Measurements from ENCODE around the gene RNH1.
"Not testable (repeated sequence)": the region's sequence is repeated elsewhere in the genome, so short reads cannot be mapped to it uniquely, and the experiment has no call there.

The RNH1 gene

DNA sequence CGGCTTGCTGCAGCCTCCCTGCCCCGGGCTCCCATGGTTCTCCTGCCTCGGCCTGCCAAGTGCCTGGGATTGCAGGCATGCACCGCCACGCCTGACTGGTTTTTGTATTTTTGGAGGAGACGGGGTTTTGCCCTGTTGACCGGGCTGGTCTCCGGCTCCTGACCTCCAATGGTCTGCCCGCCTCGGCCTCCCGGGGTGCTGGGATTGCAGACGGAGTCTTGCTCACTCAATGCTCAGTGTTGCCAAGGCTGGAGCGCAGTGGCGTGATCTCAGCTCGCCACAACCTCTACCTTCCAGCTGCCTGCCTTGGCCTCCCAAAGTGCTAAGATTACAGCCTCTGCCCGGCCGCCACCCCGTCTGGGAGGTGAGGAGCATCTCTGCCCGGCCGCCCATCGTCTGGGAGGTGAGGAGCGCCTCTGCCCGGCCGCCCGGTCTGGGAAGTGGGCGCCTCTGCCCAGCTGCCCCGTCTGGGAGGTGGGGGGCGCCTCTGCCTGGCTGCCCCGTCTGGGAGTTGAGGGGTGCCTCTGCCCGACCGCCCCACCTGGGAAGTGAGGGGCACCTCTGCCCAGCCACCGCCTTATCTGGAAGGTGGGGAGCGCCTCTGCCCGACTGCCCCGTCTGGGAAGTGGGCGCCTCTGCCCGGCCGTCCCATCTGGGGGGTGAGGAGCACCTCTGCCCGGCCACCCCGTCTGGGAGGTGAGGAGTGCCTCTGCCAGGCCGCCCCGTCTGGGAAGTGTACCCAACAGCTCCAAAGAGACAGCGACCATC is 10.1 kb upstream of the RNH1 start:
- not testable (repeated sequence) for DNase-seq

DNA sequence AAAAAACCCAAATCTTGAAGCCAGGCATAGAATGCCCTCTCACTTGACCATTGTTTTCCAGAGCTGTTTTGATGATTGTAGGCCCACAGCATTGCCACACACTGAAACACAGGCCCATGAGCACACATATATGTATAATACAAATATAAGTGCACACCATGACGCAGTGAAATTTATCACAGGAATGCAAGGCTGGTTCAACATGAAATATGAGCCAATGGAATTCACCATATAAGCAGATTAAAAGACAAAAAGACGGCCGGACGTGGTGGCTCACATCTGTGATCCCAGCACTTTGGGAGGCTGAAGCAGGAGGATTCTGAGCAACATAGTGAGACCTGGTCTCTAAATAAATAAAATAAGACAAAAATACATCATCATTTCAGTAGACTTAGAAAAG is 9.4 kb upstream of the RNH1 start:
- no peak for DNase-seq

DNA sequence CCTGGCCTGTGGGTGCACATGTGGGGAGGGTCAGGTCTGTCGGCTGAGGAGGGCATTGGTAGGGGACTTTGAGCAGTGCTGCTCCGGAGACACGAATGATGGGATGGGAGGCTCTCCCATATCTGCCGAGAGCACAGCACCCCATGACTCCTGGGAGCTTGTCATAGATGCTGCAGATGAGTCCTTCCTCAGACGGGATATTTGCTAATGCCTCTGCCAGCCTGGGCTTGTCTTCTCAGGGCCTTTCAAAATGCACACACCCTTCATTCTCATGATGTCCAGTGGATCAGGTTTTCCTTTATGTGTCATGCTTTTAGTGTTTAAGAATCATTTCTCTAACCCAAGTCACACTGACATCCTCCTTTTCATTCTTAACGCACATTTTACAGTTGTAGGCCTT is 8.1 kb upstream of the RNH1 start:
- DNase-seq: no peak

DNA sequence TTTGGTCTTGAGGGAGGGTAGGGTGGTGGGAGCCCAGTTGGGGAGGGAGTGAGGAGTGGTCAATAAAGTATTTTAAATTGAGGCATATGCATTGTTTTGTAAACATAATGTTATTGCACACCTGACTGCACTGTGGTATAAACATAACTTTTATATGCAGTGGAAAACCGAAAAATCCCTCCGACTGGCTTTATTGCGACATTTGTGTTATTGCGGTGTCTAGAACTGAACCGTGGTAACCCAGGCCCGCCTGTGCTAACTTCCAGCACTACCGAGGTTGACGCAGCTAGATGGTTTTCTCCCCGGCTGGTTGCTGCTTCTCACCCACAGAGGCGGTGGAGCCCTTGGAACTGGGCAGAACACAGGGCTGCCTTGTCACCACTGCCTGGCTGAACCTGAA is 7.6 kb upstream of the RNH1 start:
- DNase-seq: no peak

DNA sequence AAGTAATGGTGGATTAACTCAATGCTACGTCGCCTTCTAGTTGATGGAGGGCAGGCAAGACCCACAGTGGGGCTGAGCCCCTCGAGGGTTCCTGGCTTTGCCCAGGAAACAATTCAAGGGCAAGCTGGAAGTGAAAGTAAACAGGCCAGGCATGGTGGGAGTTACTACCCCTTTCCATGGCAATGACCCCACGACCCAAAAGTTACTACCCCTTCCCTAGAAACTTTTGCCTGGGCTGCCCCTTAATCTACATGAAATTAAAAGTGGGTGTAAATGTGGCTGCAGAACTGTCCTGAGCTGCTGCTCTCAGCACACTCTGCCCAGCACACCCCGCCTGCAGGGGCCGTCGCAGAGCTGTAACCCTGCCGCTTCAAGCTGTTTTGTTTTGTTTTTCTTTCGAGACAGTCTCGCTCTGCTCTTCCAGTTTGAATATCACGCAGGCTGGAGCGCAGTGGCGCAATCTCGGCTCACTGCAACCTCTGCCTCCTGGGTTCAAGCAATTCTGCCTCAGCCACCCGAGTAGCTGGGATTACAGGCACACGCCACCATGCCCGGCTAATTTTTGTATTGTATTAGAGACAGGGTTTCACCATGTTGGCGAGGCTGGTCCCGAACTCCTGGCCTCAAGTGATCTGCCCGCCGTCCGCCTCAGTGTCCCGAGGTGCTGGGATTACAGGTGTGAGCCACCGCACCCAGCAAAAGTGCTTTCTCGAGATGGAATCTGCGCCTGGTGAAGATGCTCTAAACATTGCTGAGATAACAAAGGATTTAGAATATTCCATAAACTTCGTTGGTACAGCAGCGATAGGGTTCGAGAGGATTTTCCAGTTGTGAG is 5.9 kb upstream of the RNH1 start:
- DNase-seq: no peak

DNA sequence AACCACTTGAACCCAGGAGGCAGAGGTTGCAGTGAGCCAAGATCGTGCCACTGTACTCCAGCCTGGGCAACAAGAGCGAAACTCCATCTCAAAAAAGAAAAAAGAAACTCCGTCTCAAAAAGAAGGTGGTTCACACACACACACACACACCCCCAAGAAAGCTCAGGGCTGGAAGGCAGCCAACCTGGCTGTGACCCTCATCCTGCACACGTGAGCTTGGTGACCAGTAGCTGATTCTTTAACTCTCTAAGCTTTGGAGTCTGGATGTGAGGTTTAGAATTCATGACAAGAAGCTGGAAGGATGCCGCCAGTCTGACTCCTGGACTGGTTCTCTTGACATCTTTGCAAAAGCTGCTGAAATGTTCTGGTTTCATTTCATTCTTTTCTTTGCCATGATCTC is 1.9 kb upstream of the RNH1 start:
- DNase-seq: no peak

DNA sequence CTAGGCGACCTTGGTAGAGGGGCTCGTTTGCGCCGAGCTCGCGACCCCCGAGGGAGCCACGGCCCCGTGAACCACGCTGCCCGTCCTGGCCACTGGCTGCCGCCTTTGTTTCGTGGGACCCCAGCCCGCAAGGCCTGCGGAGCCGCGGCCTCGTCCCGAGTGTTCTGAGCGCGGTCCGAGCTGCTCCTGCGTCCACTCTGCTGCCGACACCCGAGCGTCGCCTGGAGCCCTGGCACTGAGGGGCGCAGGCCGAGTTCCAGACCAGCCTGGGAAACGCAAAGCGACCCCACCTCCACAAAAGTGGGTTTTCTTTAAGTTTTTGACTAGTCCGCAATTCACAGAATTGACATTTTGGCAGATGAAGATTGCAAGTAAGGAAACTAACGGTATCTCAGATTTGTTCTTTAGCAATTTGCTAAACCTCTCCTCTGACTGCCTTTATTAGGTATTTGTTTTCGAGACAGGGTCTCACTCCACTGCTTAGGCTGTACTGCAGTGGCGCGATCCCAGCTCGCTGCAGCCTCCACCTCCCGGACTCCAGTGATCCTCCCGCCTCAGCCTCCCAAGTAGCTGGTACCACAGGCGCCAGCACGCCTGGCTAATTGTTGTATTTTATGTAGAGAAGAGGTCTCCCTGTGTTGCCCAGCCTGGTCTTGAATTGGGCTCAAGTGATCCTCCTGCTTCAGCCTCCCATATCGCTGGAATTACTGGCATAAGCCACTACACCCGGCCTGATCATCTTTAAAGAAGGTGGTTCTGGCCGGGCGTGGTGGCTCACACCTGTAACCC is 879 bp upstream of the RNH1 start:
- DNase-seq: no peak

DNA sequence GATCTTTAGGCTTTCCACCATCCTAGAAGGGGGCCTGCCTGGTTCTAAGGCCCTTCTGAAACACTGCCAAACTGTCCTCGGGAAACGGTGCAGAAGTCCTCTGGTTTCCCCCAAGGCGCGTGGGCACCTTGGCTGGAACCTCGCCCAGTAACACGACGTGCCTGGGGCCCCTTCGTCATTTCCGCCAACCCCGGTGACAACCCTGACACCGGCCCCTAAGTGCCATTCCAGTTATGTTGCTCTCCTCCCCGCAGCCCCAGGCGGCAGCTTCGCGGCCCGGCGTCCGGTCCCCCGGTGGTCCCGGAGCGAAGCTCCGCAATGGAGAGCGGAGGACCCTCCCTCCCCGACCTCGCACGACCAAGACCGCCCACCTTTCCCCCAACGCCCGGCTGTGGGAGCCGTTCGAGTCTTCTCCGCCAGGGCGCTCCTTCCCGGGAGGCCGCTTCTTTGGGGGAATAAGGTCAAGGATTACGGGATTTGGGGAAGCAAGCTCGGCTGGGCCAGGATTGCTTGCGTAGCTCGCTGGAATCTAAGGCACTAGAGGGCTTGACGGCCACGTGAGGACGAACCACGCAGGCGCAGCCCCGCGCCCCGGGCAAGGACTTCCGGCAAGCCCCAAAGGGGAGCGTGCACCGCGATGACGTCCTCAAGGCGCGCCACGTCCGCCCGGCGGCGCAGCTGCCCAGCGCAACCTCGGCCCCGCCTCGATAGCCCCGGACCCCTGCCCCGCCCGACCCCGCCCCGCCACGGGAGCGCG is 626 bp downstream of the RNH1 start:
- peak; percentile 91 to 98 (median 96) for DNase-seq

DNA sequence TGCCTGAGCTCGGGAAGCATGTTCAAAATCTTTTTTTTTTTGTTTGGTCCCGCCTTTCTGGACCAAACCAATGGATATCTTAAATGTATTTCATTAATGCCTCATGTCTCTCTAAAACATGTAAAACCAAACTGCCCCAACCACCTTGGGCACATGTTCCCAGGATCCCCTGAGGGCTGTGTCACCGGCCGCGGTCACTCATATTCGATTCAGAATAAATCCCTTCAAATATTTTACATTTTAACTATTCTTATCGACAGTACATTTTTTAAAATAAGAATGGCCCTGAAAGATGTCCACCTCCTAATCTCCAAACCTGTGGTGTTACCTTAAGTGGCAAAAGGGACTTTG is 2.1 kb downstream of the RNH1 start:
- DNase-seq: no peak

DNA sequence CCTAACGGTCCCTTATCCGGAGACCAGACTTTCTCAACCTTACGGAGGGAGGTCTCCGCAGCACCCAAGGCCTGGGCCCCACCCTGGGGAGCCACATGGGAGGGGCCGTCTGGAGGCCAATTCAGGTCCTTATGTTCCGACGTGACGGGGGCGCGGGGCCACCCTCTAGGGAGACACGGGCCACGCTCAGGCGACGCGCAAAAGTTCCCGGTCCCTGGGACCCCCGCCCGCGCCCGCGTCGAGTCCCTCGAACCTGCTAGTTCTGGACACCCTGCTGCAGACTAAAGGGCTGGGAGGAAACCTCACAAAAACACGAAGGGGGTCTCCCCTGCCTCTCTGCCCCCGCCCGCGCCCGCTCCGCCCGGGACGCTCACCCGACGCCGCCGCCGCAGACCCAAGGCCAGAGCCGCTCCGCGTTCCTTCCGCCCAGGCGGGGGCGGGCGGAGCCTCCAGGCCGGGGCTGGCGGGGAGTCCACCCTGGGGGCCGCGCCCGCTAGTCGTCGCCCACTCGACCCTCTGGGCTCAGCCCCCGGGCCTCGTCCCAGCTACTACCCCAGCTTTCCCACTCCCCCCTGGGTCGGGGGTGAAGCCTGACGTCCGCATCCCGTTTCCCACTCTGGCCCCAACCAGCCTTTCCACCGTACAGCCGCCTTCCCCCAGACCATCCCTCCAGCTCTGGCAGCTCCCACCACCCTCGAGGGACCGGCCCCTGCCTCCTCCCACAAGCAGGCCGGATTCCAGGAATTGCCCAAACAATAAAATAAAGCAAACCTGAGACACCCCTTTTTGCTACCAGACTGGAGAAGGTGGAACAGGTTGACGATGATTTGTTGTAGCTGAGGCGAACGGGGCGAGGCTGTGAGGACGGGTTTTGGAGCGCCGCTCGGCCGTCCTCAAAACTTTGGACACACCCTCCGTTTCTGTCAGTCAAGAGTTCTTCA is 2.7 kb downstream of the RNH1 start:
- DNase-seq: no peak

DNA sequence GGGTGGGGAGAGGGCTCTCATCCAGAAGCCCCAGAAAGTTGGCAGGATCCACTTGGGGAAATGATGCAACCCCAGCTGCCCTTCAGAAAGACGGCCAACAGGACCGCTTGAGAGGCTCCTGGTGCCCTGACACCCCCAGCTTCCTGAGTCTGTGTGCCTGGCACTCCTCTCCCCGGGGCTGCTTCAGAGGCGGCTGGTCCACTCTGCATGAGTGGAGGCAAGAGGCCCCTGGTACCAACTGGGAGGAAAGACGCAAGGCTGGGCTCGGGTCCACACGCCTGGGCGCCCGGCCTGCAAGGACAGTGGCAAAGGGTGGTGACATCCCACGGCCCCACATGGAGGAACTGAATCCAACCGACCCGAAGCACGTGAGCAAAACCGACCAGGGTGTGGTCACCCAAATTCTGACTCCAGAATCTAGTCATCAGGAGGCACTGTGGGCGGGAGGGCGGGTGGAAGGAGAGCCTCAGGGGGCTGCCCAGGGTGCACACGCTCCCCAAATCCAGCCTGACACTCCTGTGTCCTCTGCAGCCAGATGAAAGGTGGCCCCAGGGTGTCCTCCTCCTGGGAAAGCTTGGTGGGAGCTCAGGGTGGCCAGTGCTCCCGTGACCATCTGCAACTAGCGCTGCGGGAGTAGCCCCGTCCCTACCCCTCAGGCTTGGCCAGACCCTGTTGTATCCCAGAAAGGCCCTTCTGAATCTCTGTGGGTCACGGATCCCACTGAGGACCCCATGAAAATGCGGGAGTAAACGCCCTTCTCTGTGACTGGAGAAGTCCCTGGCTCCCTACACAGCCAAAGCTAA is 3.7 kb downstream of the RNH1 start:
- DNase-seq: no peak

DNA sequence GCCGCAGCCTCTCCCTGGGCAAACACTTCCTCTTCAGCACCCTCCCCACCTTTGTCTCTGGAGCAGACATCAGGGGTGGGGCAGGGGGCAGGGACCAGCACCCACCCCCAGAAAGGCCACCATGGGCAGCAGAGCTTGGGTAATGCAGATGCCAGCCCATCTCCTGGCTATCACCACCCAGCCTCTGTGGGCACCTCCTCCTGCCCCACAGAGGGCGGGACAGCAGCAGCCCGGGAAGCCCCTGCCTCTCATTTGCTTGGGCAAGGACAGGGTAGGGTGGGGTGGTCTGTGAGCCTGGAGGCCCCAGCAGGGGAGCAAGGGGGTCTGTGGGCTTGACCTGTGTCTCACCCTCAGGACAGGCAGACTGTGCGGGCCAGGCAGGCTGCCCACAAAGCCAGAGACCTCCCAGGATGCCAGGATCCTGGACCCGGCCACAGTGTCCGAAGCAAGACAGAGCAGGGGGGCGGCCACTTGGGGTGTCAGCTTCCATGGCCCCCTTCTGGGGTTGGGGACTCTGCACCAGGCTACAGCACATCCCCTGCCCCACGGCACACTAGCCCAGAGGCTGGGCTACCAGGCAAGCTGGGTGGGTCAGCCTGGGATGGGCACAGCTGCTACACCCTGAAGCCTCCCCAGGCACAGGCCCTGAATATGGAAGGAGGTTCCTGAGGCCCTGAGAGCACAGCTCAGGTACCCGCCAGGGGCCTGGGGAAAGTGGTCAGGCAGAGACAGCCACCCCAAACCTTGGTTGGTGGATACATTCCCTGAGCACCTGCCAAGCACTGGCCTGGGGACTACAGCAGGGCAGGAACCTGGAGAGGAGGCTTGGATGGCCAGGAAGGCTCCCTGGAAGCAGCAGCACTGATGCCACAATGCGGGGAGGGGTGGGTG is 4.5 kb downstream of the RNH1 start:
- no peak for DNase-seq

DNA sequence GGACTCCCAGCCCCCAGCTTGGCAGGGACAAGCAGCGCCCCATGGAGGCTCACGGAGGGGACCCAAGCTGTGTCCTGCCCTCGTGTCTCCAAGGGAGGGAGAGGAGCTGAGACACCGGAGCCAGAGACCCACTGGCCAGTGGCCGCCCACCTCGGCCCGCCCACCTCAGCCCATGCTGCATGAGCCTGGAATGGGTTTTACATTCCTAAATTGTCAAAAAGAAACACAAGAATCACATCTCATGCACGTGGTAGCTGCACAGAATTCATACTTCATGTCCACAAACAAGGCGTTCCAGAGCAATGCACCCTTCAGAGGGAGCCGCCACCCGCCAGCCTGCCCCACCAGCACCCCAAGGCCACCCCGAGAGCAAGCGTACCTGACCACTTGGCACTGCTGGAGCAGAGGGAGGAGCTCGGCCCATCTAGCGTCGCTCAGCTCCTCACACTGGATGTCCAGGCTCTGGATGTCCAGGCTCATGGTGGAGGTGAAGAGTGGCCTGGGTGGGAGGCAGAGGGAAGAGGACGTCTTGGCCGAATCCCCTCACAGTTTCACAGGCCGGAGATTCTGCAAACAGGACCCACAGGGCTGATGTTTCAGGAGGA is 5.3 kb downstream of the RNH1 start:
- no peak for DNase-seq

DNA sequence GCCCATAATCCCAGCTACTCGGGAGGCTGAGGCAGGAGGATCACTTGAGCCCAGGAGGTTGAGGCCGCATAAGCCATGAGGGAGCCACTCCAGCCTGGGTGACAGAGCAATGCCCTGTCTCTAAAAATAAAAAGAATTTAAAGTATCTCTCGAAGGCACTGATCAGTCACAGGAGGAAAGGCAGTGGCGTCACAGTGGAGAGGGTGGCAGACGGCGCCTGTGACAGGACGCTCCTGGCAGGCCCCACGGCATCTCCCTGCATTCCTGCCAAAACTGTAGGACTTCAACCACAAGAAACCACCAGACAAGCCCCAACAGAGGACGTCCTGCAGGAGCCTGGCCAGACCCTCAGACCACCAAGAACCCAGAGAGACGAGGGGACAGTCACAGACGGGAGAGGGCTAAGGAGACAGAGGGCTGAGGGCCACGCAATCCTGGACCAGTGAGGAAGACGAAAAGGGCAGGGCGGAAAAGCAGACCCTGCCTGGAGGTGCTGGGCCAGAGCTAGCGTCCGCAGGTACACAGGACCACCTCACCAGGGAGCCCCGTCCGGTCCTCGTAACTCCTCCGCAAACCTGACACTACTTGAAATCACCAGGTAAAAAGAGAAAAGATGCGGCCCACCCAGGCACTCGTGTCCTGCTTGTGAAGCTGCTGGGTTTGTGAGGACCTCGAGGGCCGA is 5.9 kb downstream of the RNH1 start:
- DNase-seq: no peak

DNA sequence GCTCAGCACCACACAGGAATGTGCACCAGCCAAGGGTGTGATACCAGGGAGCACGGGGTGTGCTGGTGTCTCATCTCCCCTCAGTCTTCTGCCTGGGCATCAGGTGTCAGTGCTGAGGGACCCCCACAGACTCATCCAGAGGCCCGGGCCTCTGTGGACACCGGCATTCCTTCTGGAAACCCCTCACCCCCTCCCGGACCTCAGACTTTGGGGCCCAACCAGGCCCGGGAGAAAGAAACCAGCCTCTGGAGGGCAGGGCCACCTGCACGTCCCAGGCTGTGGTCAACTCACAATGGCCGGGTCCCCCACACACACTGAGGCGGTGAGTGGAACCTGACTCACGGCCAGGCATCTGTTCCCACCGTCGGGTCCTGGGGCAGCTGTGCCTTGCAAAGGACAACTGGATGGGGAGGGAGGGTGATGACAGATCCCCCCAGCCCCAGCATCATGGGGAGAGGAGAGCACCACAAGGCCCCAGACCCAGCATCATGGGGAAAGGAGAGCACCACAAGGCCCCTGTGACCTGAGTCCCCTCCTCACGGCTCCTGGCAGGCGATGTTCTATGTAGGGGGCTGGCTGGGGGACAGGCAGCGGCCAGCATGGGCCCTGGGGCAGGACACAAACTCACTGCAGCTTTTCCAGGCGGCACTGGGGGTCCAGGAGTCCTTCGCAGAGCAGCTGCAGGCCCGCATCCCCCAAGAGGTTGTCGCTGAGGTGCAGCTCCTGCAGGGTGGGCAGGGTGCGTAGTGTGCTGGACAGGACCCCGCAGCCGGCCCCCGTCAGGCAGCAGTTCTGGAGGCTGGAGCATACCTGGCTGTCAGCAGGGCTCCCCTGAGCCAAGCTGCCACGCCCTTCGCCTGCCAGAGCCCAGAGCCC is 7.6 kb downstream of the RNH1 start:
- DNase-seq: no peak

DNA sequence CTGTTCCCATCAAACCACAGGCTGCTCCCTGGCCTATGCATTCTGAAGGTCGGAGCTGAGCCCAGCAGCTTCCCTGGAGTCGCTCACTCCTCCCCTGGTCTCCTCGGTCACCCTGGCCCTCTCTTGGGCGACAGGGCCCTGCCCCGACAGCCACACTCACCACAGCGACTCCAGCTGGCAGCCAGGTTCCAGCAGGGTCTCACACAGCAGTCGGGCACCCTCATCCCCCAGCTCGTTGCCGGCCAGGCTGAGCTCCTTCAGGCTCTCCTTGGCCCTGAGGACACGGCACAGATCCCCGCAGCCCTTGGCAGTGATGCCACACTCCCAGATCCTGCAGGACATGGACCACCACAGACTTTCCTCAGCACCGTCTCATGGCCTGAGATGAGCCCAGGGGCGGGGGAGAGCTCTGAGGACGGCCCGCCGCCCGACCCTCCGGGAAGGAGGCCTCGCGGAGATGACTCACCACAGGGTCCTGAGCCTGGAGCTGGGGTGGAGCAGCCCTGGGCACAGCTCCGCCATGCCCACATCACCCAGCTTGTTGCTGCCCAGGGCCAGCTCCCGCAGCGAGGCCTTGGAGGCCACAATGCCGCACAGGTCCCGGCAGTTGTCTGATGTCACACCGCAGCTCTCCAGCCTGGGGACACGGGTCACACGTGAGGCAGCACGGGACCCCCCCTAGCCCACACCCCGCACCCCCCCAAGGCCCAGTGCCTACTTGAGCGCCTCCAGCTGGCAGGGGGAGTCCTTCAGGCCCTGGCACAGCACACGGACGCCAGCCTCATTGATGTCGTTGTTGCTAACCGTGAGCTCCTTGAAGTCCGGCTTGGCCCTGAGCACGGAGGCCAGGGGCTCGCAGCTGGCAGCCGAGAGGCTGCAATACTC is 8.5 kb downstream of the RNH1 start:
- DNase-seq: no peak

Data from stimulated activated naive CD4-positive, alpha-beta T cell (primary cell).